Upper lobe of left lung (tissue), 6 donors: ENCODE data around the gene FALEC. TPM values are rescaled to one million over a fixed set of nuclear protein-coding genes. Genes with fewer than 3 reads are reported as not detected.

Source experiments
- ATAC-seq, 2 donors: fragments of 200-7000 bp; cut with Tn5 transposase; one replicate each; pipeline ENCODE4 v1.9.1; 2022; ENCODE audit warnings: mild to moderate bottlenecking in 2 of 2, moderate library complexity in 2 of 2; ENCODE audit not compliant: low FRiP score in 2 of 2
- DNase-seq, 2 donors: peaks; one replicate each; pipeline ENCODE4 v3.0.0-alpha.2; 2019 to 2020
- H3K27ac ChIP-seq, 4 donors: fragments of 200-600 bp; sonication (generic); one replicate each; pipeline ENCODE4 v1.5.1; 2016 to 2019
- H3K27me3 ChIP-seq, 4 donors: fragments of 200-600 bp; sonication (generic); one replicate each; pipeline ENCODE4 v1.5.1; 2017 to 2019
- H3K36me3 ChIP-seq, 4 donors: fragments of 200-600 bp; sonication (generic); one replicate each; pipeline ENCODE4 v1.5.1; 2016 to 2019
- H3K4me1 ChIP-seq, 4 donors: fragments of 200-600 bp; sonication (generic); one replicate each; pipeline ENCODE4 v1.5.1; 2018 to 2019
- H3K4me3 ChIP-seq, 4 donors: fragments of 200-600 bp; sonication (generic); one replicate each; pipeline ENCODE4 v1.5.1; 2017 to 2019; ENCODE audit warnings: mild to moderate bottlenecking in 2 of 4, moderate library complexity in 1 of 4
- H3K9me3 ChIP-seq, 4 donors: fragments of 200-600 bp; sonication (generic); one replicate each; pipeline ENCODE4 v1.5.1; 2018 to 2019
- CTCF ChIP-seq, 6 experiments: fragments of 450-650 bp in 4 of 6; fragments of 200-600 bp in 2 of 6; sonication (generic) in 2 of 6; IDR thresholded peaks; one replicate each; pipeline ENCODE4 v1.5.1; 2016 to 2019; ENCODE audit warnings: antibody characterized with exemption in 6 of 6
- EP300 ChIP-seq, 4 donors: sonication (generic); formaldehyde crosslinking; IDR thresholded peaks; one replicate each; pipeline ENCODE4 v1.5.1; 2017; ENCODE audit warnings: antibody characterized with exemption in 4 of 4, control low read depth in 2 of 4
- POLR2A ChIP-seq, 4 donors: fragments of 450-650 bp; IDR thresholded peaks; one replicate each; pipeline ENCODE4 v1.5.1; 2016 to 2017; ENCODE audit warnings: antibody characterized with exemption in 4 of 4, mild to moderate bottlenecking in 2 of 4
- POLR2AphosphoS5 ChIP-seq, 2 donors: sonication (generic); formaldehyde crosslinking; IDR thresholded peaks; one replicate each; pipeline ENCODE4 v1.5.1; 2017; ENCODE audit warnings: antibody characterized with exemption in 2 of 2
- WGBS, 2 donors: methylation state at CpG; one replicate each; pipeline ENCODE4 v1.1.5; 2017 to 2018; 5-methylcytosine and 5-hydroxymethylcytosine counted together
- total RNA-seq, 6 donors: library from RNA; depleted of rRNA in 4 of 6; stranded (reverse); fragments of >200 nt in 4 of 6; gene quantifications; one replicate each; pipeline versions ENCODE4 v1.1.0 to v1.2.1, GENCODE V29; 2016 to 2021
- donor health status: DM: no; HTN: no; CAD: no; lungs with moderate emphysema.
- donor health status: DM: no; HTN: yes; CAD: no; lungs with severe emphysema.

The FALEC gene
- total RNA-seq, 6 donors from 2014 or later = 4.2 TPM; not detected in 5

GRCh38 chr1:150554086-150554452, 38.5 kb downstream of the FALEC start:
- TF ChIP-seq EP300 (IDR thresholded peaks at IDR 0.05) (no peak), CTCF (IDR thresholded peaks at IDR 0.05) (no peak), POLR2AphosphoS5 (IDR thresholded peaks at IDR 0.05) (no peak), POLR2A (IDR thresholded peaks at IDR 0.05) (no peak)
- H3K27ac ChIP-seq = peak overlapping the region in 2 of 4 donors; percentile 49 to 89
- DNase-seq (no peak), ATAC-seq (no peak)
- no peak overlapping the region for H3K4me3 ChIP-seq
- 92 to 94% methylated on average over 8 of the region's 8 CpGs for WGBS, 2 donors
- H3K27me3 ChIP-seq = no peaks in the 10 kb centered on the region
- peaks cover 49 to 63% (median 59%) of the 10 kb centered on the region in 4 donors for H3K4me1 ChIP-seq
- H3K9me3 ChIP-seq = no peaks in the 10 kb centered on the region
- peaks cover 0 to 46% (median 17%) of the 10 kb centered on the region in 4 donors for H3K36me3 ChIP-seq

- Histone ChIP-seq H3K4me1 (peaks cover 52 to 64% (median 62%) of the 10 kb centered on the region in 4 donors), H3K27me3 (no peaks in the 10 kb centered on the region), H3K9me3 (no peaks in the 10 kb centered on the region), H3K36me3 (peaks cover 0 to 46% (median 17%) of the 10 kb centered on the region in 4 donors), H3K27ac (peak overlapping the region in 1 of 4 donors; percentile 4), H3K4me3 (no peak overlapping the region)
- no peak for DNase-seq
- TF ChIP-seq POLR2A (IDR thresholded peaks at IDR 0.05) (no peak), CTCF (IDR thresholded peaks at IDR 0.05) (no peak), EP300 (IDR thresholded peaks at IDR 0.05) (no peak), POLR2AphosphoS5 (IDR thresholded peaks at IDR 0.05) (no peak)
- ATAC-seq = no peak
- 86 to 96% methylated on average over 18 to 19 of the region's 19 CpGs for WGBS, 2 donors
Observed at GRCh38 chr1:150555198-150555970, 39.8 kb downstream of the FALEC start.

- H3K9me3 ChIP-seq = no peaks in the 10 kb centered on the region
- H3K27ac ChIP-seq = peak overlapping the region in 1 of 4 donors; percentile 17
- WGBS, 2 donors = 83 to 86% methylated on average over 14 to 26 of the region's 26 CpGs
- H3K4me1 ChIP-seq = peaks cover 48 to 60% (median 59%) of the 10 kb centered on the region in 4 donors
- peaks cover 0 to 46% (median 17%) of the 10 kb centered on the region in 4 donors for H3K36me3 ChIP-seq
- DNase-seq = no peak
- no peak overlapping the region for H3K4me3 ChIP-seq
- no peaks in the 10 kb centered on the region for H3K27me3 ChIP-seq
- no peak for ATAC-seq
- peak in 1 of 2 donors; percentile 12 for TF ChIP-seq POLR2AphosphoS5 (IDR thresholded peaks at IDR 0.05)
- no peak for TF ChIP-seq CTCF (IDR thresholded peaks at IDR 0.05)
Observed at GRCh38 chr1:150555971-150556865, 40.7 kb downstream of the FALEC start.

- no peak for ATAC-seq
- no peak for TF ChIP-seq POLR2A (IDR thresholded peaks at IDR 0.05)
- TF ChIP-seq EP300 (IDR thresholded peaks at IDR 0.05) = no peak
- peak in 1 of 2 donors; percentile 82 for DNase-seq
- 93 to 94% methylated on average over 7 to 25 of the region's 26 CpGs for WGBS, 2 donors
- Histone ChIP-seq H3K4me3 (no peak overlapping the region), H3K4me1 (peaks cover 46 to 52% (median 50%) of the 10 kb centered on the region in 4 donors), H3K9me3 (no peaks in the 10 kb centered on the region), H3K36me3 (peaks cover 0 to 46% (median 17%) of the 10 kb centered on the region in 4 donors), H3K27me3 (no peaks in the 10 kb centered on the region), H3K27ac (no peak overlapping the region)
Observed at GRCh38 chr1:150557065-150557600, 41.6 kb downstream of the FALEC start.

- DNase-seq (peak in 1 of 2 donors; percentile 81), ATAC-seq (no peak)
- TF ChIP-seq POLR2A (IDR thresholded peaks at IDR 0.05) = no peak
- TF ChIP-seq EP300 (IDR thresholded peaks at IDR 0.05) = no peak
- no peak for TF ChIP-seq CTCF (IDR thresholded peaks at IDR 0.05)
- TF ChIP-seq POLR2AphosphoS5 (IDR thresholded peaks at IDR 0.05) = no peak
- WGBS, 2 donors = 82 to 91% methylated on average over 5 to 15 of the region's 15 CpGs
- peaks cover 46 to 52% (median 50%) of the 10 kb centered on the region in 4 donors for H3K4me1 ChIP-seq
- no peak overlapping the region for H3K4me3 ChIP-seq
- H3K27ac ChIP-seq = peak overlapping the region in 2 of 4 donors; percentile 98 to 100
- no peaks in the 10 kb centered on the region for H3K9me3 ChIP-seq
- peaks cover 0 to 46% (median 17%) of the 10 kb centered on the region in 4 donors for H3K36me3 ChIP-seq
- H3K27me3 ChIP-seq = no peaks in the 10 kb centered on the region
Observed at GRCh38 chr1:150557813-150558212, 42.3 kb downstream of the FALEC start.
